Vagina (tissue), 2 donors: ENCODE results near the gene ANKRD24.

Source experiments
- CTCF ChIP-seq, 3 experiments: fragments of 450-650 bp in 2 of 3; fragments of 200-600 bp in 1 of 3; sonication (generic) in 1 of 3; IDR thresholded peaks; one replicate each; pipeline ENCODE4 v1.5.1; 2017 to 2019; ENCODE audit warnings: antibody characterized with exemption in 3 of 3, mild to moderate bottlenecking in 2 of 3, moderate library complexity in 2 of 3
- POLR2A ChIP-seq, 2 donors: fragments of 450-650 bp; IDR thresholded peaks; one replicate each; pipeline ENCODE4 v1.6.1; 2017; ENCODE audit warnings: antibody characterized with exemption in 2 of 2, mild to moderate bottlenecking in 2 of 2, moderate library complexity in 2 of 2

GRCh38 chr19:4136680-4137088 is 45.8 kb upstream of the ANKRD24 start:
- no peak for TF ChIP-seq CTCF (IDR thresholded peaks at IDR 0.05)
- no peak for TF ChIP-seq POLR2A (IDR thresholded peaks at IDR 0.05)
